HepG2 (cell line): Measurements from ENCODE around the gene ELP1. TPM values are rescaled to one million over a fixed set of nuclear protein-coding genes. Genes with fewer than 3 reads are reported as not detected.

Experiments used
- CHD4 ChIP-seq: fragments of 200-600 bp; sonication (generic); IDR thresholded peaks from 2 replicates; pipeline ENCODE4 v1.7.0; 2017; ENCODE audit warnings: mild to moderate bottlenecking, low read length, borderline replicate concordance
- HNF4A ChIP-seq: sonication (generic); formaldehyde crosslinking; IDR thresholded peaks from 2 replicates; pipeline ENCODE4 v1.4.0; 2020; ENCODE audit warnings: missing genetic modification reagents
- KAT2B ChIP-seq: fragments of 150-350 bp; IDR thresholded peaks from 2 replicates; pipeline ENCODE4 v1.6.1; 2014; ENCODE audit warnings: low read depth, low read length, borderline replicate concordance
- ONECUT2 ChIP-seq: sonication (generic); formaldehyde crosslinking; IDR thresholded peaks from 2 replicates; pipeline ENCODE4 v1.4.0; 2020; ENCODE audit warnings: missing genetic modification reagents
- PRPF4 ChIP-seq: fragments of 200-400 bp; formaldehyde crosslinking; IDR thresholded peaks from 2 replicates; pipeline ENCODE4 v1.6.1; 2016; ENCODE audit warnings: low read length, low read depth; ENCODE audit not compliant: poor library complexity, severe bottlenecking
- SRSF4 ChIP-seq: fragments of 200-400 bp; formaldehyde crosslinking; IDR thresholded peaks from one replicate; pipeline ENCODE4 v1.6.1; 2018; ENCODE audit warnings: mild to moderate bottlenecking, low read depth, low read length, moderate library complexity; ENCODE audit not compliant: poor library complexity, severe bottlenecking
- ZKSCAN5 ChIP-seq: sonication (generic); formaldehyde crosslinking; IDR thresholded peaks from 2 replicates; pipeline ENCODE4 v1.5.1; 2020; ENCODE audit warnings: mild to moderate bottlenecking, missing genetic modification reagents
- ZNF263 ChIP-seq: sonication (generic); formaldehyde crosslinking; IDR thresholded peaks from 2 replicates; pipeline ENCODE4 v1.4.0; 2020; ENCODE audit warnings: missing genetic modification reagents
- ZNF737 ChIP-seq: sonication (generic); formaldehyde crosslinking; IDR thresholded peaks from 2 replicates; pipeline ENCODE4 v1.5.0; 2020; ENCODE audit warnings: missing genetic modification reagents, mild to moderate bottlenecking, borderline replicate concordance
- polyA plus RNA-seq, 8 experiments: library from polyadenylated mRNA; depleted of rRNA in 3 of 8; stranded (reverse) in 7 of 8; unstranded in 1 of 8; fragments of >200 nt; fragmentation: Illumina TruSeq in 4 of 8; extraction: Trizol in 4 of 8; gene quantifications; 2 replicates each; pipeline versions ENCODE4 v1.2.1 to v1.2.3, GENCODE V29; 2011 to 2016; ENCODE audit warnings: low read depth in 4 of 8, missing spikeins in 1 of 8, mixed read lengths in 1 of 8; ENCODE audit not compliant: insufficient read depth in 1 of 8
- total RNA-seq, 5 experiments: library from RNA; depleted of rRNA; stranded (reverse); fragments of >200 nt; fragmentation: Illumina TruSeq; extraction: Trizol; gene quantifications; 2 replicates each; pipeline ENCODE4 v1.2.3, GENCODE V29; 2016; ENCODE audit warnings: low read depth in 1 of 5
- TF ChIP-seq, protein P1 (sequence below): sonication (generic); formaldehyde crosslinking; IDR thresholded peaks from 2 replicates; pipeline ENCODE4 v1.5.1; 2020; ENCODE audit warnings: mild to moderate bottlenecking, missing genetic modification reagents
- TF ChIP-seq, protein P2 (sequence below): IDR thresholded peaks from 2 replicates; pipeline ENCODE4 v1.6.1; 2016; ENCODE audit warnings: missing biosample characterization, missing genetic modification reagents, low read depth
- TF ChIP-seq, protein P3 (sequence below): sonication (generic); formaldehyde crosslinking; IDR thresholded peaks from 2 replicates; pipeline ENCODE4 v1.4.0; 2020; ENCODE audit warnings: mild to moderate bottlenecking, missing genetic modification reagents
- TF ChIP-seq, protein P4 (sequence below): IDR thresholded peaks from 2 replicates; pipeline ENCODE4 v1.6.1; 2016; ENCODE audit warnings: control low read depth
- TF ChIP-seq, protein P5 (sequence below): sonication (generic); formaldehyde crosslinking; IDR thresholded peaks from 2 replicates; pipeline ENCODE4 v1.5.1; 2020; ENCODE audit warnings: mild to moderate bottlenecking, missing genetic modification reagents, moderate library complexity

The ELP1 gene
- total and polyA plus RNA-seq, 2 of the 13 experiments (the other 11 are each of a cell fraction or from before 2014, with no cell fraction given), result 157 to 275 TPM

DNA sequence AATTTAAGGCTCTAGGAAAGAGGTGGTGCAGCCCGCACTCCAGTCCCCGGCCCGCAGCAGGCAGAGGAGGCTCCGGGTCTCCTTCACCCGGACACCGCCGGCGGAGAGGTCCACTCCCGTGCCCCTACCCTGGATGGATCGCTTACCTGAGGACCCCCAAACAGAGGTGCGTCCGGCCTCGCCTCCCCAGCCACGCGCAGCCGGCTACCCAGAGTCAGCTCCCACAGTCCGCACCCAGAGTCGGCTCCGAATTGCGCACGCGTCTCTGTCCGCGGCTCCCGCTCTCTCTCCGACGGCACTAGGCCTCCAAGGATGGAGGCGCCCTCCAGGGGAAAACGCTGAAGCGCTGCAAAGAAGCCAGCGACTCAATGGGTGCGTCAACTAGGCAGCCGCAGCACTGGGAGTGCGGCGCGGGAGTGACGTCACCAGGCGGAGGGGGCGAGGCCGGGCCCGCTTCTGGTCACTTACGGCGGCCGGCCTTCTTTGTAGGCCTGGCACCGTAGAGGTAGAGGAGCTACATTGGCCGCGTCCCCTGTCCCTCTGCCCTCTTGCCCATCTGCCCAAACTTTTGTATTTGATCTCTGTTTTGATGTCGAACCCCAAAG lies at the start of gene ELP1 (continued):
- TF ChIP-seq SRSF4 (no peak), ZKSCAN5 (CRISPR knock-in tag) (no peak), ZNF737 (no peak; the same call in 1 of the 2 replicates), HNF4A (CRISPR knock-in tag) (peak; percentile 44), KAT2B (no peak), ZNF263 (no peak), CHD4 (no peak), ONECUT2 (CRISPR knock-in tag) (no peak), PRPF4 (no peak)
- TF ChIP-seq, protein P1, sequence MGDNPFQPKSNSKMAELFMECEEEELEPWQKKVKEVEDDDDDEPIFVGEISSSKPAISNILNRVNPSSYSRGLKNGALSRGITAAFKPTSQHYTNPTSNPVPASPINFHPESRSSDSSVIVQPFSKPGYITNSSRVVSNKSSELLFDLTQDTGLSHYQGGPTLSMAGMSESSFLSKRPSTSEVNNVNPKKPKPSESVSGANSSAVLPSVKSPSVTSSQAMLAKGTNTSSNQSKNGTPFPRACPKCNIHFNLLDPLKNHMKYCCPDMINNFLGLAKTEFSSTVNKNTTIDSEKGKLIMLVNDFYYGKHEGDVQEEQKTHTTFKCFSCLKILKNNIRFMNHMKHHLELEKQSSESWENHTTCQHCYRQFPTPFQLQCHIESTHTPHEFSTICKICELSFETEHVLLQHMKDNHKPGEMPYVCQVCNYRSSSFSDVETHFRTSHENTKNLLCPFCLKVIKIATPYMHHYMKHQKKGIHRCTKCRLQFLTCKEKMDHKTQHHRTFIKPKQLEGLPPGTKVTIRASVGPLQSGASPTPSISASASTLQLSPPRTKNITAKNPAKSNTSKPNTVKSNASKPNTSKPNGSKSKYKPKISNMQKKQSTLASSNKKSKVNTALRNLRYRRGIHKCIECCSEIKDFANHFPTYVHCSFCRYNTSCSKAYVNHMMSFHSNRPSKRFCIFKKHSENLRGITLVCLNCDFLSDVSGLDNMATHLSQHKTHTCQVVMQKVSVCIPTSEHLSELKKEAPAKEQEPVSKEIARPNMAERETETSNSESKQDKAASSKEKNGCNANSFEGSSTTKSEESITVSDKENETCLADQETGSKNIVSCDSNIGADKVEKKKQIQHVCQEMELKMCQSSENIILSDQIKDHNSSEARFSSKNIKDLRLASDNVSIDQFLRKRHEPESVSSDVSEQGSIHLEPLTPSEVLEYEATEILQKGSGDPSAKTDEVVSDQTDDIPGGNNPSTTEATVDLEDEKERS, result no peak; the same call in 1 of the 2 replicates
- TF ChIP-seq, protein P2, sequence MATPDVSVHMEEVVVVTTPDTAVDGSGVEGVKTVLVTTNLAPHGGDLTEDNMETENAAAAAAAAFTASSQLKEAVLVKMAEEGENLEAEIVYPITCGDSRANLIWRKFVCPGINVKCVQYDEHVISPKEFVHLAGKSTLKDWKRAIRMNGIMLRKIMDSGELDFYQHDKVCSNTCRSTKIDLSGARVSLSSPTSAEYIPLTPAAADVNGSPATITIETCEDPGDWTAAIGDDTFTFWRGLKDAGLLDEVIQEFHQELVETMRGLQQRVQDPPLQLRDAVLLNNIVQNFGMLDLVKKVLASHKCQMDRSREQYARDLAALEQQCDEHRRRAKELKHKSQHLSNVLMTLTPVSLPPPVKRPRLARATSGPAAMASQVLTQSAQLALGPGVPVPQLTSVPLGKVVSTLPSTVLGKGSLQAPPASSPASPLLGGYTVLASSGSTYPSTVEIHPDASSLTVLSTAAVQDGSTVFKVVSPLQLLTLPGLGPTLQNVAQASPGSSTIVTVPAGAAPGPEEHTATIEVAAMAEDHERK, result no peak; the same call in 1 of the 2 replicates
- TF ChIP-seq, protein P3, sequence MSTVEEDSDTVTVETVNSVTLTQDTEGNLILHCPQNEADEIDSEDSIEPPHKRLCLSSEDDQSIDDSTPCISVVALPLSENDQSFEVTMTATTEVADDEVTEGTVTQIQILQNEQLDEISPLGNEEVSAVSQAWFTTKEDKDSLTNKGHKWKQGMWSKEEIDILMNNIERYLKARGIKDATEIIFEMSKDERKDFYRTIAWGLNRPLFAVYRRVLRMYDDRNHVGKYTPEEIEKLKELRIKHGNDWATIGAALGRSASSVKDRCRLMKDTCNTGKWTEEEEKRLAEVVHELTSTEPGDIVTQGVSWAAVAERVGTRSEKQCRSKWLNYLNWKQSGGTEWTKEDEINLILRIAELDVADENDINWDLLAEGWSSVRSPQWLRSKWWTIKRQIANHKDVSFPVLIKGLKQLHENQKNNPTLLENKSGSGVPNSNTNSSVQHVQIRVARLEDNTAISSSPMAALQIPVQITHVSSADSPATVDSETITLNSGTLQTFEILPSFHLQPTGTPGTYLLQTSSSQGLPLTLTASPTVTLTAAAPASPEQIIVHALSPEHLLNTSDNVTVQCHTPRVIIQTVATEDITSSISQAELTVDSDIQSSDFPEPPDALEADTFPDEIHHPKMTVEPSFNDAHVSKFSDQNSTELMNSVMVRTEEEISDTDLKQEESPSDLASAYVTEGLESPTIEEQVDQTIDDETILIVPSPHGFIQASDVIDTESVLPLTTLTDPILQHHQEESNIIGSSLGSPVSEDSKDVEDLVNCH (CRISPR knock-in tag), result 0 out of 2 replicates have a peak, but pooled peaks have one; percentile 72
- TF ChIP-seq, protein P4, sequence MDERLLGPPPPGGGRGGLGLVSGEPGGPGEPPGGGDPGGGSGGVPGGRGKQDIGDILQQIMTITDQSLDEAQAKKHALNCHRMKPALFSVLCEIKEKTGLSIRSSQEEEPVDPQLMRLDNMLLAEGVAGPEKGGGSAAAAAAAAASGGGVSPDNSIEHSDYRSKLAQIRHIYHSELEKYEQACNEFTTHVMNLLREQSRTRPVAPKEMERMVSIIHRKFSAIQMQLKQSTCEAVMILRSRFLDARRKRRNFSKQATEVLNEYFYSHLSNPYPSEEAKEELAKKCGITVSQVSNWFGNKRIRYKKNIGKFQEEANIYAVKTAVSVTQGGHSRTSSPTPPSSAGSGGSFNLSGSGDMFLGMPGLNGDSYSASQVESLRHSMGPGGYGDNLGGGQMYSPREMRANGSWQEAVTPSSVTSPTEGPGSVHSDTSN (CRISPR knock-in tag), result no peak
- TF ChIP-seq, protein P5, sequence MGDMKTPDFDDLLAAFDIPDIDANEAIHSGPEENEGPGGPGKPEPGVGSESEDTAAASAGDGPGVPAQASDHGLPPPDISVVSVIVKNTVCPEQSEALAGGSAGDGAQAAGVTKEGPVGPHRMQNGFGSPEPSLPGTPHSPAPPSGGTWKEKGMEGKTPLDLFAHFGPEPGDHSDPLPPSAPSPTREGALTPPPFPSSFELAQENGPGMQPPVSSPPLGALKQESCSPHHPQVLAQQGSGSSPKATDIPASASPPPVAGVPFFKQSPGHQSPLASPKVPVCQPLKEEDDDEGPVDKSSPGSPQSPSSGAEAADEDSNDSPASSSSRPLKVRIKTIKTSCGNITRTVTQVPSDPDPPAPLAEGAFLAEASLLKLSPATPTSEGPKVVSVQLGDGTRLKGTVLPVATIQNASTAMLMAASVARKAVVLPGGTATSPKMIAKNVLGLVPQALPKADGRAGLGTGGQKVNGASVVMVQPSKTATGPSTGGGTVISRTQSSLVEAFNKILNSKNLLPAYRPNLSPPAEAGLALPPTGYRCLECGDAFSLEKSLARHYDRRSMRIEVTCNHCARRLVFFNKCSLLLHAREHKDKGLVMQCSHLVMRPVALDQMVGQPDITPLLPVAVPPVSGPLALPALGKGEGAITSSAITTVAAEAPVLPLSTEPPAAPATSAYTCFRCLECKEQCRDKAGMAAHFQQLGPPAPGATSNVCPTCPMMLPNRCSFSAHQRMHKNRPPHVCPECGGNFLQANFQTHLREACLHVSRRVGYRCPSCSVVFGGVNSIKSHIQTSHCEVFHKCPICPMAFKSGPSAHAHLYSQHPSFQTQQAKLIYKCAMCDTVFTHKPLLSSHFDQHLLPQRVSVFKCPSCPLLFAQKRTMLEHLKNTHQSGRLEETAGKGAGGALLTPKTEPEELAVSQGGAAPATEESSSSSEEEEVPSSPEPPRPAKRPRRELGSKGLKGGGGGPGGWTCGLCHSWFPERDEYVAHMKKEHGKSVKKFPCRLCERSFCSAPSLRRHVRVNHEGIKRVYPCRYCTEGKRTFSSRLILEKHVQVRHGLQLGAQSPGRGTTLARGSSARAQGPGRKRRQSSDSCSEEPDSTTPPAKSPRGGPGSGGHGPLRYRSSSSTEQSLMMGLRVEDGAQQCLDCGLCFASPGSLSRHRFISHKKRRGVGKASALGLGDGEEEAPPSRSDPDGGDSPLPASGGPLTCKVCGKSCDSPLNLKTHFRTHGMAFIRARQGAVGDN, result peak; percentile 95
